ENCODE measurements around the gene PRCC.

The PRCC gene

GRCh38 chr1:156801409-156802121 is 34.2 kb downstream of the PRCC start:
- no peak for DNase-seq

- no peak for DNase-seq
These were observed 35.1 kb downstream of the PRCC start for GRCh38 chr1:156802421-156802935.

GRCh38 chr1:156803086-156803851 is 35.9 kb downstream of the PRCC start:
- no peak for DNase-seq

GRCh38 chr1:156804026-156804425 is 36.7 kb downstream of the PRCC start:
- no peak for DNase-seq

- DNase-seq: peak; percentile 22
These were observed 37.4 kb downstream of the PRCC start for GRCh38 chr1:156804572-156805243.

GRCh38 chr1:156805766-156806511 is 38.6 kb downstream of the PRCC start:
- no peak for DNase-seq

GRCh38 chr1:156806512-156807440 is 39.4 kb downstream of the PRCC start:
- no peak for DNase-seq

GRCh38 chr1:156807627-156808026 is 40.3 kb downstream of the PRCC start:
- no peak for DNase-seq

- no peak for DNase-seq
These were observed 41.1 kb downstream of the PRCC start for GRCh38 chr1:156808186-156809030.

GRCh38 chr1:156809281-156809680 is 41.9 kb downstream of the PRCC start:
- no peak for DNase-seq

GRCh38 chr1:156809711-156810366 is 42.5 kb downstream of the PRCC start:
- no peak for DNase-seq

GRCh38 chr1:156811168-156811567 is 43.8 kb downstream of the PRCC start:
- DNase-seq: no peak

GRCh38 chr1:156812293-156812990 is 45.1 kb downstream of the PRCC start:
- no peak for DNase-seq

GRCh38 chr1:156813298-156813697 is 46.0 kb downstream of the PRCC start:
- DNase-seq: no peak

GRCh38 chr1:156813750-156814570 is 46.6 kb downstream of the PRCC start:
- DNase-seq: peak; percentile 22

- no peak for DNase-seq
These were observed 47.4 kb downstream of the PRCC start for GRCh38 chr1:156814571-156815260.

GRCh38 chr1:156815307-156815826 is 48.0 kb downstream of the PRCC start:
- DNase-seq: no peak

GRCh38 chr1:156815961-156816422 is 48.7 kb downstream of the PRCC start:
- DNase-seq: no peak
